ENCODE data around the gene HADHA.

GRCh38 chr2:26241928-26242436 is 2.5 kb downstream of the HADHA start:
- TF ChIP-seq CTBP1 (IDR thresholded peaks at IDR 0.05; ENCODE audit: borderline replicate concordance): no peak
- TF ChIP-seq FOXA1 (IDR thresholded peaks at IDR 0.05): no peak
- no peak for TF ChIP-seq SP1 (IDR thresholded peaks at IDR 0.05)
- TF ChIP-seq FOXM1 (IDR thresholded peaks at IDR 0.05; ENCODE audit: borderline replicate concordance): no peak
- TF ChIP-seq ARNT (IDR thresholded peaks at IDR 0.05): no peak
- TF ChIP-seq SUZ12 (IDR thresholded peaks at IDR 0.05): no peak
- no peak for TF ChIP-seq ELF4 (IDR thresholded peaks at IDR 0.05)
- no peak for TF ChIP-seq FOXK2 (IDR thresholded peaks at IDR 0.05)
- TF ChIP-seq LEF1 (IDR thresholded peaks at IDR 0.05; ENCODE audit: borderline replicate concordance): no peak
- no peak for TF ChIP-seq BHLHE40 (IDR thresholded peaks at IDR 0.05; ENCODE audit: borderline replicate concordance)

Data from HEK293T (cell line).